Measurements from ENCODE around the gene PLEKHM2.

GRCh38 chr1:15636436-15636835, 47.7 kb upstream of the PLEKHM2 start:
- TF ChIP-seq CTCF (IDR thresholded peaks at IDR 0.05; ENCODE audit: poor library complexity, severe bottlenecking) (no peak), REST (IDR thresholded peaks at IDR 0.05; ENCODE audit: borderline replicate concordance) (no peak), SMC3 (conservative IDR thresholded peaks at IDR 0.05; ENCODE audit: poor library complexity) (no peak), EZH2 (IDR thresholded peaks at IDR 0.05; ENCODE audit: borderline replicate concordance, insufficient read depth, low read length, poor library complexity, severe bottlenecking) (no peak)
